Cardiac muscle cell (in vitro differentiated cells and primary cell): ENCODE data around the gene KCNMA1. TPM values are rescaled to one million over a fixed set of nuclear protein-coding genes. Genes with fewer than 3 reads are reported as not detected.

Experiments
- DNase-seq, 2 donors: peaks; one replicate each; pipeline versions ENCODE4 v3.0.0 to v3.0.0-alpha.2; 2010 to 2017; ENCODE audit warnings: low read depth in 1 of 2, low spot score in 1 of 2
- H3K27ac ChIP-seq: fragments of 200-600 bp; sonication (generic); 2 replicates; pipeline ENCODE4 v1.5.1; 2016
- H3K27me3 ChIP-seq: fragments of 200-600 bp; sonication (generic); 2 replicates; pipeline ENCODE4 v1.6.0; 2016; ENCODE audit warnings: control low read depth
- H3K36me3 ChIP-seq: fragments of 200-600 bp; sonication (generic); 2 replicates; pipeline ENCODE4 v1.5.1; 2016; ENCODE audit warnings: control low read depth
- H3K4me1 ChIP-seq: fragments of 200-600 bp; sonication (generic); 2 replicates; pipeline ENCODE4 v1.8.1; 2017; ENCODE audit warnings: low read depth, mild to moderate bottlenecking, mixed run types
- H3K4me3 ChIP-seq: fragments of 200-600 bp; sonication (generic); 2 replicates; pipeline ENCODE4 v1.5.1; 2016; ENCODE audit warnings: mild to moderate bottlenecking
- H3K9me3 ChIP-seq: fragments of 200-600 bp; sonication (generic); 2 replicates; pipeline ENCODE4 v1.5.1; 2017; ENCODE audit warnings: low read depth, mild to moderate bottlenecking, control low read depth
- CTCF ChIP-seq: IDR thresholded peaks from 2 replicates; pipeline ENCODE4 v1.5.1; 2012; ENCODE audit warnings: low read depth, mild to moderate bottlenecking, low read length
- polyA plus RNA-seq: library from polyadenylated mRNA; unstranded; fragments of >200 nt; fragmentation: Nextera tagmentation; extraction: Ambion mirVana; gene quantifications from 2 replicates; pipeline ENCODE4 v1.2.1, GENCODE V29; 2016
- total RNA-seq: library from RNA; depleted of rRNA; stranded (reverse); fragments of >200 nt; gene quantifications from 2 replicates; pipeline ENCODE4 v1.2.3, GENCODE V29; 2016

Gene KCNMA1
- total and polyA plus RNA-seq, 2 experiments from 2014 or later: 1.8 to 1.9 TPM

GRCh38 chr10:77494756-77495541 is 142.7 kb downstream of the KCNMA1 start:
- no peak overlapping the region for H3K4me3 ChIP-seq
- no peaks in the 10 kb centered on the region for H3K27me3 ChIP-seq
- H3K27ac ChIP-seq: no peak overlapping the region
- DNase-seq: no peak
- TF ChIP-seq CTCF: no peak
- H3K4me1 ChIP-seq: peaks cover 6% of the 10 kb centered on the region
- no peaks in the 10 kb centered on the region for H3K9me3 ChIP-seq
- H3K36me3 ChIP-seq: no peaks in the 10 kb centered on the region

GRCh38 chr10:77494327-77494726 is 143.3 kb downstream of the KCNMA1 start:
- Histone ChIP-seq H3K27ac (no peak overlapping the region), H3K4me3 (no peak overlapping the region), H3K36me3 (no peaks in the 10 kb centered on the region), H3K27me3 (no peaks in the 10 kb centered on the region), H3K4me1 (peaks cover 6% of the 10 kb centered on the region), H3K9me3 (no peaks in the 10 kb centered on the region)
- peak; percentile 62 to 63 for DNase-seq
- peak; percentile 52 for TF ChIP-seq CTCF

- H3K4me3 ChIP-seq: no peak overlapping the region
These were observed 143.8 kb downstream of the KCNMA1 start for GRCh38 chr10:77493851-77494261.

GRCh38 chr10:77493239-77493806 is 144.3 kb downstream of the KCNMA1 start:
- Histone ChIP-seq H3K9me3 (no peaks in the 10 kb centered on the region), H3K27ac (no peak overlapping the region), H3K4me3 (no peak overlapping the region), H3K27me3 (no peaks in the 10 kb centered on the region), H3K4me1 (peaks cover 6% of the 10 kb centered on the region), H3K36me3 (no peaks in the 10 kb centered on the region)
- TF ChIP-seq CTCF: no peak
- no peak for DNase-seq

More at GRCh38 chr10:77493851-77494261, 143.8 kb downstream of the KCNMA1 start:
- Histone ChIP-seq H3K27ac (no peak overlapping the region), H3K27me3 (no peaks in the 10 kb centered on the region), H3K4me1 (peaks cover 6% of the 10 kb centered on the region), H3K36me3 (no peaks in the 10 kb centered on the region), H3K9me3 (no peaks in the 10 kb centered on the region)
- DNase-seq: no peak
- no peak for TF ChIP-seq CTCF

- TF ChIP-seq CTCF: no peak
- Histone ChIP-seq H3K27ac (no peak overlapping the region), H3K4me1 (peaks cover 6% of the 10 kb centered on the region), H3K4me3 (no peak overlapping the region), H3K27me3 (no peaks in the 10 kb centered on the region), H3K36me3 (no peaks in the 10 kb centered on the region), H3K9me3 (no peaks in the 10 kb centered on the region)
- DNase-seq: no peak
These were observed 145.1 kb downstream of the KCNMA1 start for GRCh38 chr10:77492368-77492994.
